PFSK-1 (cell line): ENCODE data around the gene NEGR1.

Experiments used
- FOXP2 ChIP-seq: optimal IDR thresholded peaks from 2 replicates; pipeline ENCODE3; 2011; ENCODE audit warnings: borderline replicate concordance, control low read depth, inconsistent platforms; ENCODE audit not compliant: insufficient read depth; ENCODE audit errors: extremely low read length, extremely low read depth
- POLR2AphosphoS5 ChIP-seq: IDR thresholded peaks from 2 replicates; pipeline ENCODE4 v1.6.1; 2012; ENCODE audit warnings: low read depth, mild to moderate bottlenecking, control low read depth, low read length, moderate library complexity
- REST ChIP-seq, 2 experiments: IDR thresholded peaks; 2 replicates each; pipeline versions ENCODE4 v1.6.1 to v1.8.0; 2011 to 2012; ENCODE audit warnings: low read depth in 2 of 2, low read length in 2 of 2, control low read depth in 1 of 2, inconsistent platforms in 1 of 2, mild to moderate bottlenecking in 1 of 2, moderate library complexity in 1 of 2; ENCODE audit not compliant: insufficient read depth in 1 of 2
- SIN3A ChIP-seq: IDR thresholded peaks from 2 replicates; pipeline ENCODE4 v1.6.1; 2012; ENCODE audit warnings: mild to moderate bottlenecking, low read length, moderate library complexity, borderline replicate concordance; ENCODE audit not compliant: insufficient read depth
- TAF1 ChIP-seq: IDR thresholded peaks from 2 replicates; pipeline ENCODE4 v1.6.1; 2012; ENCODE audit warnings: low read length, control low read depth, borderline replicate concordance; ENCODE audit not compliant: insufficient read depth

The NEGR1 gene

DNA sequence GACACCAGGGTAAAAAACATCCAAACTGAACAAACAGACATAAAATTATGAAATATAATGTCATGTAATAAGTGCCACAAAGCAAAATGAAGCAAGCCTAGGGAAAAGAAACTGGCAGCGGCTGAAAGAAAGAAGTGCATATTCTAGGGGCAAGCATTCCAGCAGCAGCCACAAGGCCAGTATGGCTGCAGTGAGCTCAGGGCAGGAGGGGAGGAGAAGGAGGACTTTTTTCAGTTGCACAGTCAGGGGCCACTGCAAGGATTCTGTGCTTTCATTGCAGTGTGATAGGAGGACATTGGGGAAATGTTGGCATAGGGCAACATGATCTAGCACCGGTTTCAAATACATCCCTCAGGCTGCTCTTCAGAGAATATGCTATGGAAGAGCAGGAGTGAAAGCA is 263.8 kb downstream of the NEGR1 start:
- no peak for TF ChIP-seq SIN3A
- no peak for TF ChIP-seq POLR2AphosphoS5
- TF ChIP-seq FOXP2: no peak
- TF ChIP-seq REST (IDR thresholded peaks at IDR 0.05; ENCODE audit: insufficient read depth in 1 of 2, low read depth in 2 of 2, low read length in 2 of 2): no peak
- no peak for TF ChIP-seq TAF1

GRCh38 chr1:72015006-72015405 is 267.3 kb downstream of the NEGR1 start:
- no peak for TF ChIP-seq SIN3A
- no peak for TF ChIP-seq POLR2AphosphoS5
- no peak for TF ChIP-seq FOXP2
- TF ChIP-seq REST (IDR thresholded peaks at IDR 0.05; ENCODE audit: insufficient read depth in 1 of 2, low read depth in 2 of 2, low read length in 2 of 2): no peak
- TF ChIP-seq TAF1: no peak

- no peak for TF ChIP-seq SIN3A
- TF ChIP-seq REST (IDR thresholded peaks at IDR 0.05; ENCODE audit: insufficient read depth in 1 of 2, low read depth in 2 of 2, low read length in 2 of 2): no peak
These were observed 269.2 kb downstream of the NEGR1 start for GRCh38 chr1:72013161-72013560.

- TF ChIP-seq TAF1 (no peak), REST (IDR thresholded peaks at IDR 0.05; ENCODE audit: insufficient read depth in 1 of 2, low read depth in 2 of 2, low read length in 2 of 2) (no peak)
These were observed 270.6 kb downstream of the NEGR1 start for GRCh38 chr1:72011721-72012120.

GRCh38 chr1:72010094-72010431 is 272.3 kb downstream of the NEGR1 start:
- TF ChIP-seq FOXP2 (no peak), TAF1 (no peak), REST (IDR thresholded peaks at IDR 0.05; ENCODE audit: insufficient read depth in 1 of 2, low read depth in 2 of 2, low read length in 2 of 2) (no peak), POLR2AphosphoS5 (no peak), SIN3A (no peak)
